WTC11 (cell line): ENCODE measurements around the gene ZNF324. TPM values are rescaled to one million over a fixed set of nuclear protein-coding genes. Genes with fewer than 3 reads are reported as not detected.

Experiments
- ATAC-seq: fragments of 200-7000 bp; cut with Tn5 transposase; 2 replicates; pipeline ENCODE4 v1.10.0; 2021; ENCODE audit warnings: mild to moderate bottlenecking, moderate library complexity
- CTCF ChIA-PET: fragments of 300-600 bp; sonication (Branson Sonifier 250); formaldehyde crosslinking; loops from one replicate; lab custom pipeline; 2021; ENCODE audit warnings: antibody characterized with exemption; lab: Charles Lee
- POLR2A ChIA-PET: fragments of 350-600 bp; sonication (Branson Sonifier 250); formaldehyde crosslinking; loops from one replicate; lab custom pipeline; 2021; ENCODE audit warnings: antibody characterized with exemption; lab: Charles Lee
- DNase-seq: peaks from one replicate; pipeline ENCODE4 v3.0.0; 2021; ENCODE audit warnings: low spot score
- H3K27ac Mint-ChIP-seq: 2 replicates; pipeline ENCODE4 v1.8.0; 2021; ENCODE audit warnings: mixed read lengths
- H3K27me3 Mint-ChIP-seq: 2 replicates; pipeline ENCODE4 v1.8.0; 2021; ENCODE audit warnings: low read depth, mild to moderate bottlenecking, moderate library complexity, mixed read lengths
- H3K36me3 Mint-ChIP-seq: 2 replicates; pipeline ENCODE4 v1.8.0; 2021; ENCODE audit warnings: mixed read lengths
- H3K4me1 Mint-ChIP-seq: 2 replicates; pipeline ENCODE4 v1.8.0; 2022; ENCODE audit warnings: mixed read lengths
- H3K4me3 Mint-ChIP-seq: 2 replicates; pipeline ENCODE4 v1.8.0; 2021; ENCODE audit warnings: mild to moderate bottlenecking, moderate library complexity, mixed read lengths
- H3K9me3 Mint-ChIP-seq: 2 replicates; pipeline ENCODE4 v1.8.0; 2021; ENCODE audit warnings: mixed read lengths
- ATF1 ChIP-seq: sonication (generic); formaldehyde crosslinking; IDR thresholded peaks from 2 replicates; pipeline ENCODE4 v1.8.1; 2023; ENCODE audit warnings: mild to moderate bottlenecking, moderate library complexity, missing genetic modification reagents
- CBFB ChIP-seq: sonication (generic); formaldehyde crosslinking; IDR thresholded peaks from 2 replicates; pipeline ENCODE4 v1.8.1; 2022; ENCODE audit warnings: mild to moderate bottlenecking, low read depth, missing genetic modification reagents
- CDX4 ChIP-seq: fragments of 250-450 bp; sonication (Bioruptor Pico); IDR thresholded peaks from 2 replicates; pipeline ENCODE4 v1.9.0; 2021; ENCODE audit warnings: moderate library complexity, mild to moderate bottlenecking, inconsistent platforms, borderline replicate concordance
- CREM ChIP-seq: sonication (generic); formaldehyde crosslinking; IDR thresholded peaks from 2 replicates; pipeline ENCODE4 v1.8.1; 2022; ENCODE audit warnings: mild to moderate bottlenecking, missing genetic modification reagents, moderate library complexity
- CTCF ChIP-seq: fragments of 200-600 bp; IDR thresholded peaks from 2 replicates; pipeline ENCODE4 v1.8.0; 2022; ENCODE audit warnings: antibody characterized with exemption
- FOXP1 ChIP-seq: sonication (generic); formaldehyde crosslinking; IDR thresholded peaks from 2 replicates; pipeline ENCODE4 v1.8.0; 2022; ENCODE audit warnings: missing genetic modification reagents, mild to moderate bottlenecking, moderate library complexity, borderline replicate concordance
- GABPB1 ChIP-seq: sonication (generic); formaldehyde crosslinking; IDR thresholded peaks from 2 replicates; pipeline ENCODE4 v1.8.1; 2023; ENCODE audit warnings: mild to moderate bottlenecking, missing genetic modification reagents
- JUN ChIP-seq: sonication (generic); formaldehyde crosslinking; IDR thresholded peaks from 2 replicates; pipeline ENCODE4 v1.8.0; 2023; ENCODE audit warnings: mild to moderate bottlenecking, missing genetic modification reagents
- KAT7 ChIP-seq: sonication (generic); formaldehyde crosslinking; IDR thresholded peaks from 2 replicates; pipeline ENCODE4 v1.8.1; 2023; ENCODE audit warnings: missing genetic modification reagents, mild to moderate bottlenecking, borderline replicate concordance
- MAX ChIP-seq: sonication (generic); formaldehyde crosslinking; IDR thresholded peaks from 2 replicates; pipeline ENCODE4 v1.8.0; 2022; ENCODE audit warnings: mild to moderate bottlenecking, missing genetic modification reagents
- MYBL2 ChIP-seq: sonication (generic); formaldehyde crosslinking; IDR thresholded peaks from 2 replicates; pipeline ENCODE4 v1.8.1; 2023; ENCODE audit warnings: mild to moderate bottlenecking, moderate library complexity, missing genetic modification reagents
- SMAD4 ChIP-seq: sonication (generic); formaldehyde crosslinking; IDR thresholded peaks from 2 replicates; pipeline ENCODE4 v1.8.0; 2022; ENCODE audit warnings: mild to moderate bottlenecking, missing genetic modification reagents
- SP1 ChIP-seq: sonication (generic); formaldehyde crosslinking; conservative IDR thresholded peaks from 2 replicates; pipeline ENCODE4 v1.8.1; 2022; ENCODE audit warnings: missing genetic modification reagents
- TEAD4 ChIP-seq: sonication (generic); formaldehyde crosslinking; IDR thresholded peaks from 2 replicates; pipeline ENCODE4 v1.8.0; 2022; ENCODE audit warnings: mild to moderate bottlenecking, missing genetic modification reagents
- ZNF232 ChIP-seq: sonication (generic); formaldehyde crosslinking; IDR thresholded peaks from 2 replicates; pipeline ENCODE4 v1.8.0; 2022; ENCODE audit warnings: mild to moderate bottlenecking, missing genetic modification reagents
- ZNF263 ChIP-seq: sonication (generic); formaldehyde crosslinking; IDR thresholded peaks from 2 replicates; pipeline ENCODE4 v1.8.1; 2022; ENCODE audit warnings: low read depth, mild to moderate bottlenecking, moderate library complexity, missing genetic modification reagents
- ZNF425 ChIP-seq: fragments of 250-450 bp; sonication (Bioruptor Pico); conservative IDR thresholded peaks from 2 replicates; pipeline ENCODE4 v1.9.0; 2021; ENCODE audit warnings: mild to moderate bottlenecking
- total RNA-seq: library from RNA; stranded (reverse); gene quantifications from 3 replicates; pipeline ENCODE4 v1.2.3, GENCODE V29; 2021
- TF ChIP-seq, protein P1 (sequence below): sonication (generic); formaldehyde crosslinking; IDR thresholded peaks from 2 replicates; pipeline ENCODE4 v1.8.1; 2023; ENCODE audit warnings: mild to moderate bottlenecking, missing genetic modification reagents, moderate library complexity
- TF ChIP-seq, protein P2 (sequence below): sonication (generic); formaldehyde crosslinking; IDR thresholded peaks from 2 replicates; pipeline ENCODE4 v1.8.1; 2022; ENCODE audit warnings: missing genetic modification reagents, borderline replicate concordance
- TF ChIP-seq, protein P3 (sequence below): sonication (generic); formaldehyde crosslinking; IDR thresholded peaks from 2 replicates; pipeline ENCODE4 v1.8.1; 2023; ENCODE audit warnings: mild to moderate bottlenecking, missing genetic modification reagents, borderline replicate concordance
- TF ChIP-seq, protein P4 (sequence below): sonication (generic); formaldehyde crosslinking; IDR thresholded peaks from 2 replicates; pipeline ENCODE4 v1.8.0; 2022; ENCODE audit warnings: mild to moderate bottlenecking, missing genetic modification reagents

Gene ZNF324
- total RNA-seq, 1 experiment from 2014 or later = 5.9 TPM

GRCh38 chr19:58519355-58520256 is 52.7 kb downstream of the ZNF324 start, which contains the start of gene ZBTB45:
TSS of gene ZBTB45 (minus strand) at chr19:58519810. CDS start at chr19:58517673, 2,137 bp downstream.
- Mint-ChIP-seq H3K27me3 (no peaks in the 10 kb centered on the region), H3K4me1 (peaks cover 48% of the 10 kb centered on the region), H3K27ac (peak within 1 kb of the TSS; percentile 99), H3K36me3 (peaks cover 5% of the 10 kb centered on the region), H3K4me3 (peak within 1 kb of the TSS; percentile 97), H3K9me3 (no peaks in the 10 kb centered on the region)
- ATAC-seq (peak; percentile 75), DNase-seq (peak; percentile 92)
- CTCF ChIA-PET = interaction anchor here (0.6 to 6.5 kb wide), 33 partner anchors 9 to 498 kb away, joined by 3 to 60 read pairs (median 5); partner anchors contain the start of genes CHMP2A, RNF225, TRIM28 and UBE2M
- POLR2A ChIA-PET = interaction anchor here (0.6 to 3.3 kb wide), 16 partner anchors 9 to 61 kb away, joined by 3 to 34 read pairs (median 6); partner anchors contain the start of genes CHMP2A, TRIM28, UBE2M and ZNF446
- TF ChIP-seq ZNF425 (CRISPR knock-in tag) (no peak), MAX (peak; percentile 86), TEAD4 (CRISPR knock-in tag) (0 out of 2 replicates have a peak, but pooled peaks have one; percentile 63), ZNF263 (CRISPR knock-in tag) (0 out of 2 replicates have a peak, but pooled peaks have one; percentile 19), JUN (CRISPR knock-in tag) (no peak), GABPB1 (CRISPR knock-in tag) (peak; percentile 97), SP1 (CRISPR knock-in tag) (peak; percentile 94), KAT7 (CRISPR knock-in tag) (peak; percentile 54; the same call in 1 of the 2 replicates), SMAD4 (0 out of 2 replicates have a peak, but pooled peaks have one; percentile 41), ATF1 (CRISPR knock-in tag) (peak; percentile 89; the same call in 1 of the 2 replicates), ZNF232 (peak; percentile 79; the same call in 1 of the 2 replicates), CREM (CRISPR knock-in tag) (0 out of 2 replicates have a peak, but pooled peaks have one; percentile 75), CBFB (CRISPR knock-in tag) (peak; percentile 96; the same call in 1 of the 2 replicates), MYBL2 (CRISPR knock-in tag) (peak; percentile 62), CTCF (peak; percentile 75), FOXP1 (CRISPR knock-in tag) (peak; percentile 95), CDX4 (no peak)
- TF ChIP-seq, protein P1, sequence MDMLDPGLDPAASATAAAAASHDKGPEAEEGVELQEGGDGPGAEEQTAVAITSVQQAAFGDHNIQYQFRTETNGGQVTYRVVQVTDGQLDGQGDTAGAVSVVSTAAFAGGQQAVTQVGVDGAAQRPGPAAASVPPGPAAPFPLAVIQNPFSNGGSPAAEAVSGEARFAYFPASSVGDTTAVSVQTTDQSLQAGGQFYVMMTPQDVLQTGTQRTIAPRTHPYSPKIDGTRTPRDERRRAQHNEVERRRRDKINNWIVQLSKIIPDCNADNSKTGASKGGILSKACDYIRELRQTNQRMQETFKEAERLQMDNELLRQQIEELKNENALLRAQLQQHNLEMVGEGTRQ (CRISPR knock-in tag) = peak; percentile 52
- TF ChIP-seq, protein P2, sequence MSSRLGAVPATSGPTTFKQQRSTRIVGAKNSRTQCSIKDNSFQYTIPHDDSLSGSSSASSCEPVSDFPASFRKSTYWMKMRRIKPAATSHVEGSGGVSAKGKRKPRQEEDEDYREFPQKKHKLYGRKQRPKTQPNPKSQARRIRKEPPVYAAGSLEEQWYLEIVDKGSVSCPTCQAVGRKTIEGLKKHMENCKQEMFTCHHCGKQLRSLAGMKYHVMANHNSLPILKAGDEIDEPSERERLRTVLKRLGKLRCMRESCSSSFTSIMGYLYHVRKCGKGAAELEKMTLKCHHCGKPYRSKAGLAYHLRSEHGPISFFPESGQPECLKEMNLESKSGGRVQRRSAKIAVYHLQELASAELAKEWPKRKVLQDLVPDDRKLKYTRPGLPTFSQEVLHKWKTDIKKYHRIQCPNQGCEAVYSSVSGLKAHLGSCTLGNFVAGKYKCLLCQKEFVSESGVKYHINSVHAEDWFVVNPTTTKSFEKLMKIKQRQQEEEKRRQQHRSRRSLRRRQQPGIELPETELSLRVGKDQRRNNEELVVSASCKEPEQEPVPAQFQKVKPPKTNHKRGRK (CRISPR knock-in tag) = 0 out of 2 replicates have a peak, but pooled peaks have one; percentile 77
- TF ChIP-seq, protein P3, sequence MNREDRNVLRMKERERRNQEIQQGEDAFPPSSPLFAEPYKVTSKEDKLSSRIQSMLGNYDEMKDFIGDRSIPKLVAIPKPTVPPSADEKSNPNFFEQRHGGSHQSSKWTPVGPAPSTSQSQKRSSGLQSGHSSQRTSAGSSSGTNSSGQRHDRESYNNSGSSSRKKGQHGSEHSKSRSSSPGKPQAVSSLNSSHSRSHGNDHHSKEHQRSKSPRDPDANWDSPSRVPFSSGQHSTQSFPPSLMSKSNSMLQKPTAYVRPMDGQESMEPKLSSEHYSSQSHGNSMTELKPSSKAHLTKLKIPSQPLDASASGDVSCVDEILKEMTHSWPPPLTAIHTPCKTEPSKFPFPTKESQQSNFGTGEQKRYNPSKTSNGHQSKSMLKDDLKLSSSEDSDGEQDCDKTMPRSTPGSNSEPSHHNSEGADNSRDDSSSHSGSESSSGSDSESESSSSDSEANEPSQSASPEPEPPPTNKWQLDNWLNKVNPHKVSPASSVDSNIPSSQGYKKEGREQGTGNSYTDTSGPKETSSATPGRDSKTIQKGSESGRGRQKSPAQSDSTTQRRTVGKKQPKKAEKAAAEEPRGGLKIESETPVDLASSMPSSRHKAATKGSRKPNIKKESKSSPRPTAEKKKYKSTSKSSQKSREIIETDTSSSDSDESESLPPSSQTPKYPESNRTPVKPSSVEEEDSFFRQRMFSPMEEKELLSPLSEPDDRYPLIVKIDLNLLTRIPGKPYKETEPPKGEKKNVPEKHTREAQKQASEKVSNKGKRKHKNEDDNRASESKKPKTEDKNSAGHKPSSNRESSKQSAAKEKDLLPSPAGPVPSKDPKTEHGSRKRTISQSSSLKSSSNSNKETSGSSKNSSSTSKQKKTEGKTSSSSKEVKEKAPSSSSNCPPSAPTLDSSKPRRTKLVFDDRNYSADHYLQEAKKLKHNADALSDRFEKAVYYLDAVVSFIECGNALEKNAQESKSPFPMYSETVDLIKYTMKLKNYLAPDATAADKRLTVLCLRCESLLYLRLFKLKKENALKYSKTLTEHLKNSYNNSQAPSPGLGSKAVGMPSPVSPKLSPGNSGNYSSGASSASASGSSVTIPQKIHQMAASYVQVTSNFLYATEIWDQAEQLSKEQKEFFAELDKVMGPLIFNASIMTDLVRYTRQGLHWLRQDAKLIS (CRISPR knock-in tag) = no peak; the same call in 1 of the 2 replicates
- TF ChIP-seq, protein P4, sequence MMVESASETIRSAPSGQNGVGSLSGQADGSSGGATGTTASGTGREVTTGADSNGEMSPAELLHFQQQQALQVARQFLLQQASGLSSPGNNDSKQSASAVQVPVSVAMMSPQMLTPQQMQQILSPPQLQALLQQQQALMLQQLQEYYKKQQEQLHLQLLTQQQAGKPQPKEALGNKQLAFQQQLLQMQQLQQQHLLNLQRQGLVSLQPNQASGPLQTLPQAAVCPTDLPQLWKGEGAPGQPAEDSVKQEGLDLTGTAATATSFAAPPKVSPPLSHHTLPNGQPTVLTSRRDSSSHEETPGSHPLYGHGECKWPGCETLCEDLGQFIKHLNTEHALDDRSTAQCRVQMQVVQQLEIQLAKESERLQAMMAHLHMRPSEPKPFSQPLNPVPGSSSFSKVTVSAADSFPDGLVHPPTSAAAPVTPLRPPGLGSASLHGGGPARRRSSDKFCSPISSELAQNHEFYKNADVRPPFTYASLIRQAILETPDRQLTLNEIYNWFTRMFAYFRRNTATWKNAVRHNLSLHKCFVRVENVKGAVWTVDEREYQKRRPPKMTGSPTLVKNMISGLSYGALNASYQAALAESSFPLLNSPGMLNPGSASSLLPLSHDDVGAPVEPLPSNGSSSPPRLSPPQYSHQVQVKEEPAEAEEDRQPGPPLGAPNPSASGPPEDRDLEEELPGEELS (CRISPR knock-in tag) = no peak; the same call in 1 of the 2 replicates
